ENCODE measurements around the gene EIPR1.

The EIPR1 gene

GRCh38 chr2:3142961-3143571 is 234.6 kb downstream of the EIPR1 start:
- no peak for TF ChIP-seq CTCF (IDR thresholded peaks at IDR 0.05; ENCODE audit: extremely low read depth, missing control alignments)
- no peak for DNase-seq (ENCODE audit: low spot score)

- DNase-seq (ENCODE audit: low spot score) = no peak
- no peak for TF ChIP-seq CTCF (IDR thresholded peaks at IDR 0.05; ENCODE audit: extremely low read depth, missing control alignments)
Measured at GRCh38 chr2:3142210-3142609, 235.4 kb downstream of the EIPR1 start.

- DNase-seq (ENCODE audit: low spot score) = no peak
- no peak for TF ChIP-seq CTCF (IDR thresholded peaks at IDR 0.05; ENCODE audit: extremely low read depth, missing control alignments)
Measured at GRCh38 chr2:3141696-3142095, 235.9 kb downstream of the EIPR1 start.

GRCh38 chr2:3139906-3140305 is 237.7 kb downstream of the EIPR1 start:
- no peak for TF ChIP-seq CTCF (IDR thresholded peaks at IDR 0.05; ENCODE audit: extremely low read depth, missing control alignments)
- DNase-seq (ENCODE audit: low spot score) = no peak

Measured in GM20000 (cell line).